GM15510 (cell line): ENCODE measurements around the gene GCSAM.

Source experiments
- POLR2A ChIP-seq: IDR thresholded peaks from 3 replicates; pipeline ENCODE4 v1.6.1; 2011; ENCODE audit warnings: borderline replicate concordance; ENCODE audit not compliant: insufficient read length; ENCODE audit errors: extremely low read depth

Gene GCSAM, protein sequence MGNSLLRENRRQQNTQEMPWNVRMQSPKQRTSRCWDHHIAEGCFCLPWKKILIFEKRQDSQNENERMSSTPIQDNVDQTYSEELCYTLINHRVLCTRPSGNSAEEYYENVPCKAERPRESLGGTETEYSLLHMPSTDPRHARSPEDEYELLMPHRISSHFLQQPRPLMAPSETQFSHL

DNA sequence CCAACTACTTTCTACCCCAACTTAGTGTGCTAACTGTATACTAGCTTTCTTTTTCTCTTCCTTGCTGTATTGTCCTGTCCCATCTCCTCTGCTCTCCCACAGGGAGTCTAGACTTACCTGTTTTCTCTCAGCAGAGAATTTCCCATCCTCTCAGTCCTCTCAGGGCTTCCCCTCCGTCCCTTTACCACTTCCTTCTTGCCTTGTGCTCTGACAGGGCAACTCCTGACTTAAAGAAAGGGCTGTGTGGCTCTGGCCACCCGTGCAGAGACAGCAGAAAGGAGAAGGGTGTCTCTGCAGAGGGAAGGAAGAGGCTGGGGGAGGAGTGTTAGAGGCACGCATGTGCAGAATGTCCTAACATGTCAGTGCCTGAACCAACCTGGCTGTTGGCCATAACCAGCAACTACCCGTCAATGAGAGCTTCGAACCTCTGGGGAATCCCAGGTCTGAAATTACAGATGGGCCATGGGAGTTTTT, at the start of gene GCSAM:
Gene GCSAM, minus strand, starts transcription at position 274 of the 474 bp plus-strand sequence. Its CDS starts 128 bp downstream, at position 146.
- TF ChIP-seq POLR2A, result peak; percentile 79

DNA sequence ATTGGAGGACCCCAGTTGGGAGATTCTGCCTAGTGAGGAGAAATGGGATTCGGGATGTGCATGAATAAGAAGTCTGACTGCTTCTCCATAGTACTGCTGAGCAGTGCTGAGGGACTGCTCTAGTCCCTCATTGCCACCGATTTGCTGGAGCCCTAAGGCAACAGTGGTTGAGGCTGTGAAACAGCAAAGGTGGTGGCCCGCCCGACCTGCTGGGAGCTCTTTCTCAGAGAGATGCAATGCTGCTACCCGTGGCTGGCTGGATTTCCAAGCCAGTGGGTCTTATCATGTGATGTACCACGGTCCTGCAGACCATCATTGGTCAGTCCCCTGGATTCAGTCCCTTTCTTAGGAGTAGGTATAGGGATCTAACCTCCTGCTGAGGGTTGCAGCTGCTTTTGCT, 42.6 kb upstream of the GCSAM start:
- TF ChIP-seq POLR2A, result no peak

DNA sequence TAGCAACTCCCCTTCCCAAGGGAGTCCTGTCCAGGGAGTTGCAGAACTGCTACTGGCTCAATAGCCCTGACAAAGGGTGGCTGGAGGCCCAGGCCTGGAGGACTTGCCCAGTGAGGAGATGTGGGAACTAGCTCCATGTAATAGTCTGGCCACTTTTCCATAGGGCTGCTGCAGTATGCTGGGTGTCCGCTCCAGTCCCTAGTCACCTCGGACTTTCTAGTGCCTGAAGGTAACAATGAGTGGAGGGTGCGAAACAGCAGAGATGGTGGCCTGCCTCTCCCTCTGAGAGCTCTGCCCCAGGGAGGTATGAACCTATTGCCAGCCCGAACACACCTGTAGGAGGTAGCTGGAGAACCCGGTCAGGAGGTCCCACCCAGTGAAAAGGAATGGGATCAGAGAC, 42.0 kb upstream of the GCSAM start:
- no peak for TF ChIP-seq POLR2A

DNA sequence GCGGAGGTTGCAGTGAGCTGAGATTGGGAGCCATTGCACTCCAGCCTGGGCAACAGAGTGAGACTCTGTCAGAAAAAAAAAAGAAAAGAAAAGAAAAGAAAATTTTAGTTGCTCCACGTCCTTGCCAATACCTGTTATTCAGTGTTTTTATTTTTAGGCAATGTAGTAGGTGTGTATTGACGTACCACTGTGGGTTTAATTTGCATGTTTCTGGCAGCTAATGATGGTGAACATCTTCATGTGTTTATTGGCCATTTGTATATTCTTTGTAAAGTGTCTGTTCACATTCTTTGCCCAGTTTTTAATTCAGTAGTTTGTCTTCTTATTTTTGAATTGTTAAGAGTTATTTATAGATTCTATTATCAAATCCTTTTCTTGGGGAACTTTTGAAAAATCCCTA, 38.1 kb upstream of the GCSAM start:
- TF ChIP-seq POLR2A, result no peak

DNA sequence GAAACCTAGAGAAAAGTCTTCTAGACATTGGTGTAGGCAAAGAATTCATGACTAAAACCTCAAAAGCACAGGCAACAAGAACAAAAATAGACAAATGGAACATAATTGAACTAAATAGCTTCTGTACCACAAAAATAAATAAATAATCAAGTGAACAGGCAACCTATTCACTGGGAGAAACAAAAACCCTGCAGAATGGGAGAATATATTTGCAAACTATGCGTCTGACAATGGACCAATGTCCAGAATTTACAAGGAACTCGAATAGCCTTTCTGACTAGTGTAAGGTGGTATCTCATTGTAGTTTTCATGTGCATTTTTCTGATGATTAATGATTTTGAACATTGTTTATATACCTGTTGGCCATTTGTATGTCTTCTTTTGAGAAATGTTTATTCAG, 37.0 kb upstream of the GCSAM start:
- no peak for TF ChIP-seq POLR2A

DNA sequence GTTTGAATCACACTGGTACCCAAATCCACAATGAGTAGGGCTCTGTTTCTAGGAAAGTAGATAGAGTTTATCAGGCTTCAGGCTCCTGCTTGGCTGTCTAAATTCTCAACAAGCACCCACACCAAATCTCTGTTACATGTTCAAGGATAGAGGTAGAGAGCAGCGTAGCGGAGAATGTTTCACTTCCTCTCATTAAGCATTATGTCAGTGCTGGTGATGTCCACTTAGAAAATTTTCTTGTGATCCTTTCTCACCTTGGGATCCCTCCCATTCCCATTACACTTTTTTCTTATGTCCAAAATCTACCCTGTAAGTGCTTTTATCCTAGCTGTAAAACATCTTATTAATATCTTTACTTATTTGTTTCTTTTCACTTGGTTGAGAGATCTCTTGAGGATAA, 34.7 kb upstream of the GCSAM start:
- TF ChIP-seq POLR2A, result no peak

DNA sequence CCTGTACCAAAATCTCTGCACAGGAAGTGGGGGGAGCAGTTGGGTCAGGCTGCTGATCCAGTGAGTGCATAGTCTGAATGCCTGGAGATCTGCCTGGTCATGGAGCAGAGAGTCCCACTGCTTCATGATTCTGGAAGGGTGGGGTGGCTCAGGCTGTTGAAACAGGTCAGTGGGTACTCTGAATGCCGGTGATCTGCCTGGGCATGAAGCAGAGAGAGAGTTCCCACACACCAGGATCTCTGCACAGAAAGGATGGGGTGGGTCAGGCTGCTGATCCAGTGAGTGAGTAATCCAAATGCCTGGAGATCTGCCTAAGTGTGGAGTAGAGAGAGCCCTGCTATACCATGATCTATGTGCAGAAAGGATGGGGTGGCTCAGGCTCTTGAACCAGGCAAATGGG, 16.1 kb upstream of the GCSAM start:
- no peak for TF ChIP-seq POLR2A

DNA sequence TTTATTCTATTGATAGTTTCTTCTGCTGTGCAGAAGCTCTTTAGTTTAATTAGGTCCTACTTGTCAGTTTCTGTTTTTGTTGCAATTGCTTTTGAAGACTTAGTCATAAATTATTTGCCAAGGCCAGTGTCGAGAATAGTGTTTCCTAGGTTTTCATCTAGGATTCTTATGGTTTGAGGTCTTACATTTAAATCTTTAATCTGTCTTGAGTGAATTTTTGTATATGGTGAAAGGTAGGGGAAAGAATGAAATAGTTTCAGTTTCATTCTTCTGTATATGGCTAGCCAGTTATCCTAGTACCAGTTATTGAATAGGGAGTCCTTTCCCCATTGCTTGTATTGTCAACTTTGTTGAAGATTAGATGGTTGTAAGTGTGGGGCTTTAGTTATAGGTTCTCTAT, 10.6 kb upstream of the GCSAM start:
- no peak for TF ChIP-seq POLR2A

DNA sequence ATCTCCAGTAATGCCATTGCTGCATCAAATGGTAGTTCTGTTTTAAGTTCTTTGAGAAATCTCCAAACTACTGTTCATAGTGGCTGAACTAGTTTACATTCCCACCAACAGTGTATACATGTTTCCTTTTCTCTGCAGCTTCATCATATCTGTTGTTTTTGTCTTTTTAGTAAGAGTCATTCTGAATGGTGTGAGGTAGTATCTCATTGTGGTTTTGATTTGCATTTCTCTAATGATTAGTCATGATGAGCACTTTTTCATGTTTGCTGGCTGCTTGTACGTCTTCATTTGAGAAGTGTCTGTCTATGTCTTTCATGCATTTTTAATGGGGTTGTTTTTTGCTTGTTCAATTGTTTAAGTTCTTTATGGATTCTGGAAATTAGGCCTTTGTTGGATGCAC, 10.2 kb upstream of the GCSAM start:
- TF ChIP-seq POLR2A, result no peak

DNA sequence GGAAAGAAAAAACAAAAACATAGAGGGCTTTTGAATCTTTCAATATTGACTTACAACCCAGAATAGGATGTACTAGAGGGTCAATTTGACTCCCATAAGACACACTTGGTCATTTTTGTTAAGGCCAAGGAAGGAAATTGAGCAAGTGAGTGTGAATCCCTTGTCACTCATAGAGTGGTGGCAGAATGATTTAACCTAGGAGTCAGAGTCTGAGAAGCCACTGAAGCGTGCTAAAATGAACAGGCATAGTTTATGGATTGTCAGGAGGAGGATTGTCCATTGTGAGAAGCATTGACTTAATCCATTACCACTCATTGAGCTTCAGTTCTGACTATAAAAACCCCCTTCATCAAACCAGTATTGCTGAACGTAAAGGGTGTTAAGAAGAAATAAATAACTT, 8.2 kb upstream of the GCSAM start:
- no peak for TF ChIP-seq POLR2A

DNA sequence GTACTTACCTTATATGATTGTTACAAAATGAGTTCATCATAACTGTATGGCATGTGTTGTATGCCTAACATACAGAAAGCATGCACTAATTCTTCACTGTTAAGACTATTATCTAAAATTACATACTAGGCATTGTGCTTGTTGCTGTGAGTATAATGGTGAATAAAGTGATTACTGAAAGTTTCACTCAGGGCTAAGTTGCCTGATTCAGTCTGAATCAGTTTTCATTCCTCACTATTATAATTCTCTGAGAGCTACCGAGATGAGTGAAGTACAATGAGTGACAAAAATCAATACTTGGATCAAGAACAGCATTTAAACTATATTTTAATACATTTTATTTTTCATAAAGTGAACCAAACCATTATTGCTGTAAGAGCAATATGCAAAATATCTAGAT, 7.5 kb upstream of the GCSAM start:
- TF ChIP-seq POLR2A, result no peak

DNA sequence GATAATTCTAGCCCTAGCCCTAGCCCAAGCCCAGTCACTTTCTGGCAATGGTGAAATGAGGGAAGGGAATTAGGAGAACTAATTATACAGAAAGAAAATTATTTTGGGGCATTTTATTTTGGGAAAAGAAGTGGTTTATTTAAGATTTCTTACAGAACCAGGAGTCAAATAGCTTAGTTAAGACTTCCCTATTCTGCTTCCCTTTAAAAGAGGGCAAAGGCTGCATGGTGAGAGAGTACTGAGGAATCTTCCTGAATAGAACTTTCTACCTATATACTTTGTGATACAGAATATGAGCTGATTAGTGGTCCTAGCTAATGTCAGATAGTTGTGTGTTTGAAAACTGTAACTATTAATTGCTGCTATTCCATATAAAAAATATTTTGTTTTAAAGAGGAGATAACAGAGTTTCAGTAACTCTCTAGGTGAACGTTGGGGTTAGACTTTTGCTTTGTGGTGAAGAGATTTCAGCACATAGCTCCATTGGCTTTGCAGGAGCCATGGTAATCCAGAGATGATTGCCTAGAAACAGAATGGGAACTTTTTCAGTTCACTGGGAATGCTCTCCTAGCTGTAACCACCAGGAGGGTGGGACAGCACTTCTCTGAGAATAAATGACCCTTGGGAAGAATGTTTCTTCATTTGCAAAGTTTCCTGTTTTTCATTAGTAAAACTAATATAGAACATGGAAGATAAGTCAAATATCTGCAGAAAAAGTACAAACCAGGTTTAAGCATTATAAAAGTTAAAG, 5.3 kb upstream of the GCSAM start:
- no peak for TF ChIP-seq POLR2A

DNA sequence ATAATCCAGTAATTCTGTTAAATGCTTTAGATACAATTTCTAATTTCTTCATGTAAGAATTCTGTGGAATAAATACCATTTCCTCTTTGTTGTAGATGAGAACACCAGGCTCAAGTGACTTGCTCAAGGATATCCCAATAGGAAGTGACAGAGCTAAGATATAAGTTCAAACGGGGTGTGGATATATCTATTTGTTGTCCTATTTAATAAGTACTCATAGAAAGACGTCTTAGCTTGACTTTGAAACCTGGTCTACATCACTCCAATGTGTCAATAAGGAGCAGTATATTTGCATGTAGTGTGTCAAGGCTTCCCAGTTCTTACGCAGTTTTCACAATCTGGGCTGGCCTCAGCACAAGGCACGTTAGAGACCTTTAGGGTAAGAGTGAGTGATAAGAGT, 4.7 kb upstream of the GCSAM start:
- no peak for TF ChIP-seq POLR2A

DNA sequence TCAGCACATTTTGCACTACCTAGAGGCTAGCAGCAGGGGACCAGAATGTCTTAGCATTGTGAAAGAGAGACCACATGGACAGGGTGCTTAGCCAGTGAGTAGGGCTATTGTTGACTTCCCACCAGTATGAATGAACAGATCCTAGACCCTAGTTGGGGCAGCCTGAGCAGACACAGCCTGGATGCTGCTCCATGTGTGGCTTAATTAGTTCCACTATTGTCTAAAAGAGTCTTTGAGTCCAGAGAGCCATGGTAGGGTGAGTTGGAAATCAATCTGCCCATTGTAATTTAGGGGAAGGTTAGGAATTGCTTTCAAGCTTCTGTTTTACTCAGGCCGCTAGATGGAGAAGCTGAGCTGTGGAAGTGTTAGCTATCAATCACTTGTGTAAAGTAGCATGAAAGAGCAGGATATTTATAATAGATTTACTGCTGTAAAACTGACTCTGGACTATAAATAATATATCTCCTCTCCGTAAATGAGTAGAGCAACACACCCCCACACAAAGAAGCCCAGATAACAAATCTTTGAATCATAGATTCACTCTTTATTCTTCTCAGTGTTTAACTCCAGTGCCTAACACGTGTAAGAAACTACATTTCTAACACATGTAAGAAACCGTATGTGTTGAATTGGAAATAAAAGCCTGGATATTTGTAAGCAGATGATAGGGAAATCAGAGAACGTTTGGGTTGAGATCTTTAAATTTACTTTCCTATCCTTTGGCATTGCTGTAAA, 4.1 kb upstream of the GCSAM start:
- no peak for TF ChIP-seq POLR2A

DNA sequence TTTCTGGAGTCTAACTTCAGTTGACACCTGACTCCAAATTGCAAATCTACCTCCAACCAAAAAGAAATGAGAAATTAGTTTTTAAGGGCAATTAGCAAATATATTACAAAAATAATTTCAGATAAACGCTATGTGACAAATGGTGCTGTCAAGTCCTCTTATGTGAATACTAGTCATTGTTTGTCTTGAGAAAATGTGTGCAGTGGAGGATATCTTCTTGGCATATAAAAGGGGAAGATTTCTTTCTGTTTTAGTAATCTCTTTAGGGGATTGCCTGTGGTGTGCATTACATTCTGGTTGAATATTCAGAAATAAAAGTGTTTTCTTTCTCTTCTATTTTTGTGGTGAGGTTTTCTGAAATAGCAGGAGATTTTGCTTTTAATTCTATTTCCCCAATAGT, 3.0 kb upstream of the GCSAM start:
- TF ChIP-seq POLR2A, result no peak

DNA sequence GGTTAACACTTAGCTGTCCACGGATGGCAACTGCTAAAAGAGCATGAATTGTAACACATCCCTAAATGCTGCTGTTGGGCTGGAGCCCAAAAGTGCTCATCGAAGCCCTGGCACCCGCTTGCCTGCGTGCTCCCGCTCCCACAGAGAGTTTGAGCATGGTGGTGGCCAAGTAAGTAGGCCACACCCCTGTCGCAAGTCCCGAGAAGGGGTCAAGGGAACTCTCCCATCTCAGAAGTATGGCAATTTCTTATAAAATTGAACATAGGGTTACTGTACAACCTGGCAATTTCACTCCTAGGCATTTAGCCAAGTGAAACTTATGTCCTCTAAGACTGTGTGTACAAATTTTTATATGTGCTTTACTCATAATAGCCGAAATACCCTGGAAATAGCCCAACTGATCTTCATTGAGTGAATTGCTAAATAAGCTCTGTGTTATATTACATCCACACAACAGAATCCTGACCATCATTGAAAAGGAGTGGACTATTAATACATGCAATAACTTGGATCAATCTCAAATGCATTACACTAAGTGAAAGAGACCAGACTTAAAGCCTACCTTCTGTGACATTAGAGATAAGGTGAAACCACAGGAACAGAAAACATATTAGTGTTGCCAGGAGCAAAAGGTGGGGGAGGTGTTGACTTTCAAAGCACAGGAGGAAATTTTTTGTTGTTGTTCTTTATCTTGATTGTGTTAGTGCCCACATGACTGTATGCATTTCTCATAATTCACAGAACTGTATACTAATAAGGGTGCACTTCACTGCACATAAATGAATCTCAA, 1.5 kb upstream of the GCSAM start:
- TF ChIP-seq POLR2A, result no peak
